GM12872 (cell line): ENCODE data around the gene SLC38A6.

ENCODE experiments used
- TF ChIP-seq, protein P1 (sequence below): IDR thresholded peaks from 3 replicates; pipeline ENCODE4 v1.5.1; 2011; ENCODE audit warnings: low read depth, mild to moderate bottlenecking, low read length, moderate library complexity; ENCODE audit not compliant: insufficient read depth

Gene SLC38A6

GRCh38 chr14:60980811-60981632, at the start of gene SLC38A6, which contains the start of gene TRMT5:
Gene SLC38A6, plus strand, starts transcription at chr14:60981245. Its CDS starts 33 bp downstream, at chr14:60981278.
Gene TRMT5, minus strand, starts transcription at chr14:60981079. Its CDS starts 106 bp downstream, at chr14:60980973.
- TF ChIP-seq, protein P1, sequence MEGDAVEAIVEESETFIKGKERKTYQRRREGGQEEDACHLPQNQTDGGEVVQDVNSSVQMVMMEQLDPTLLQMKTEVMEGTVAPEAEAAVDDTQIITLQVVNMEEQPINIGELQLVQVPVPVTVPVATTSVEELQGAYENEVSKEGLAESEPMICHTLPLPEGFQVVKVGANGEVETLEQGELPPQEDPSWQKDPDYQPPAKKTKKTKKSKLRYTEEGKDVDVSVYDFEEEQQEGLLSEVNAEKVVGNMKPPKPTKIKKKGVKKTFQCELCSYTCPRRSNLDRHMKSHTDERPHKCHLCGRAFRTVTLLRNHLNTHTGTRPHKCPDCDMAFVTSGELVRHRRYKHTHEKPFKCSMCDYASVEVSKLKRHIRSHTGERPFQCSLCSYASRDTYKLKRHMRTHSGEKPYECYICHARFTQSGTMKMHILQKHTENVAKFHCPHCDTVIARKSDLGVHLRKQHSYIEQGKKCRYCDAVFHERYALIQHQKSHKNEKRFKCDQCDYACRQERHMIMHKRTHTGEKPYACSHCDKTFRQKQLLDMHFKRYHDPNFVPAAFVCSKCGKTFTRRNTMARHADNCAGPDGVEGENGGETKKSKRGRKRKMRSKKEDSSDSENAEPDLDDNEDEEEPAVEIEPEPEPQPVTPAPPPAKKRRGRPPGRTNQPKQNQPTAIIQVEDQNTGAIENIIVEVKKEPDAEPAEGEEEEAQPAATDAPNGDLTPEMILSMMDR = no peak

DNA sequence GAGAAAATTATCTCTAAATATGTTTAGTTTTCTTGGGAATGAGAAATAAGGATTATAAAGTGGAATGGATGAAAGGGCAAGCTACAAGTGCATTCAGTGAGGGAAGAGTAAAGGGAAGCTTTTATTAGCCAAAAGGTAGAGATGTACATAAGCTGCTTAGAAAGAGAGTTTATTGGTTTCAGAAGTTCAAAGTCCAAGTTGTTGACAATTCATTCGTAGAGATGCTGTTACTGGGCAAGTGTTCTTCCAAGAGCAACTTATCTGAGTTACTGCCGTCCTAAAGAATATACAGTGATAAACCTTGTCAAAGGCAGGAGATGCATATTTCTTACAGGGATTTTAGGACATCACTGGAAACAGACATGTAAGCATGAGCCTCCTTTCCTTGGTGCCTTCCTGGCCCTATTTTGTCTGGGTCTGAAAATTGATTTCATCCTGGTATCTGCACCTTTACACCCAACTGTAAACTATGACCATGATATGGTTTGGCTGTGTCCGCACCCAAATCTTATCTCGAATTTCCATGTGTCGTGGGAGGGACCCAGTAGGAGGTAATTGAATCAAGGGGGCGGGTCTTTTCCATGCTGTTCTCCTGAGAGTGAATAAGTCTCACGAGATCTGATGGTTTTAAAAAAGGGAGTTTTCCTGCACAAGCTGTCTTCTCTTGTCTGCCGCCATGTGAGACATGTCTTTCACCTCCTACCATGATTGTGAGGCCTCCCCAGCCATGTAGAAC, 47.0 kb upstream of the SLC38A6 start:
- TF ChIP-seq, protein P1 = no peak

- TF ChIP-seq, protein P1 = no peak
Observed at GRCh38 chr14:60935319-60935718, 45.7 kb upstream of the SLC38A6 start.

DNA sequence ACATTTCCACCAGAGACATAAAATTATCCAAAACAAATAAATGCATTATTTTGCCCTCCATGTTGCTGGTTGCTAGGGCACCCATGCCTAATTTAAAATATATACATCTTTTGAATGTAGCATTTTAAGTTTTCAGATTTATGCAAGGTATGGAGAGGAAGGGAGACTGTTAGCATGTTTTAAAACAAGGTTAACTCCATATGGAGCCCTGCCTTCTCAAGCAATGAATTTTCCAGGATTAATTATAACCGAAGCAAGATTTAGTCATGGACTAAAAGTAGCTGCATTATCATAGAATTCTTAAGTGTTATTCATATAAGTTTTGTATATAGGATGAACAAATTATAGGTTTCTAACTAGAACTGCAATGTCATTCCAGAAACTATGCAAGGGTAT, 37.4 kb upstream of the SLC38A6 start:
- TF ChIP-seq, protein P1 = no peak

GRCh38 chr14:60944204-60944603, 36.8 kb upstream of the SLC38A6 start:
- TF ChIP-seq, protein P1 = no peak

GRCh38 chr14:60945984-60946383, 35.1 kb upstream of the SLC38A6 start:
- TF ChIP-seq, protein P1 = no peak

DNA sequence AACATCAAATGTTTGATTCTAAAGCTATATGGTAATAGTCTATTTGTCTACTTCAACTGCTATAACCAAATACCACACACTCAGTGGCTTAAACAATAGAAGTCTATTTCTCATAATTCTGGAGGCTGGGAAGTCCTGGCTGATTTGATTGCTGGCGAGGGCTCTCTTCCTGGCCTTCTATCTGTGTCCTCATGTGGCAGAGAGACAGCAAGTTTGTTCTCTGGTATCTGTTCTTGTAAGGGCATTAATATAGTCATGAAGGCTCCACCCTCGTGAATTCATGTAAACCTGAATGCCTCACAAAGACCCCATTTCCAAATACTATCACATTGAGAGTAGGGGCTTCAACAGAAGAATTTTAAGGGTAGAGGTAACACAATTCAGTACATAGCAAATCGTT, 34.3 kb upstream of the SLC38A6 start:
- TF ChIP-seq, protein P1 = no peak
